GM06990 (cell line): Measurements from ENCODE around the gene TRAM2.

Experiments
- DNase-seq: peaks from one replicate; pipeline ENCODE4 v3.0.0-alpha.2; 2011; ENCODE audit not compliant: insufficient read length; ENCODE audit errors: extremely low read depth
- H3K27me3 ChIP-seq: replicated peaks from 2 replicates; pipeline ENCODE4 v1.6.0; 2011; ENCODE audit warnings: low read length; ENCODE audit not compliant: control insufficient read depth, insufficient read depth
- H3K36me3 ChIP-seq: 2 replicates; pipeline ENCODE4 v1.5.1; 2011; ENCODE audit warnings: low read length; ENCODE audit not compliant: control insufficient read depth, insufficient read depth
- H3K4me3 ChIP-seq: replicated peaks from 2 replicates; pipeline ENCODE4 v1.5.1; 2011; ENCODE audit warnings: low read depth, mild to moderate bottlenecking, control low read depth, low read length
- CTCF ChIP-seq: IDR thresholded peaks from 2 replicates; pipeline ENCODE4 v1.5.1; 2011; ENCODE audit warnings: low read length, control low read depth, mild to moderate bottlenecking, inconsistent platforms; ENCODE audit not compliant: insufficient read depth, poor library complexity, severe bottlenecking

TRAM2 gene

GRCh38 chr6:52503323-52503747 is 73.5 kb downstream of the TRAM2 start:
- TF ChIP-seq CTCF: no peak
- Histone ChIP-seq H3K4me3 (no peak overlapping the region), H3K36me3 (peaks cover 37% of the 10 kb centered on the region), H3K27me3 (no peaks in the 10 kb centered on the region)
- no peak for DNase-seq

GRCh38 chr6:52502306-52503029 is 74.4 kb downstream of the TRAM2 start:
- H3K36me3 ChIP-seq: peaks cover 30% of the 10 kb centered on the region
- TF ChIP-seq CTCF: no peak
- no peak overlapping the region for H3K4me3 ChIP-seq
- DNase-seq: no peak
- no peaks in the 10 kb centered on the region for H3K27me3 ChIP-seq

GRCh38 chr6:52500238-52501129 is 76.4 kb downstream of the TRAM2 start:
- H3K27me3 ChIP-seq: no peaks in the 10 kb centered on the region
- peaks cover 17% of the 10 kb centered on the region for H3K36me3 ChIP-seq
- DNase-seq: no peak
- no peak overlapping the region for H3K4me3 ChIP-seq
- TF ChIP-seq CTCF: no peak

- Histone ChIP-seq H3K36me3 (peaks cover 12% of the 10 kb centered on the region), H3K27me3 (no peaks in the 10 kb centered on the region), H3K4me3 (no peak overlapping the region)
- DNase-seq: no peak
- no peak for TF ChIP-seq CTCF
Measured at GRCh38 chr6:52499681-52500236, 77.1 kb downstream of the TRAM2 start.

- Histone ChIP-seq H3K27me3 (no peaks in the 10 kb centered on the region), H3K4me3 (0 out of 2 replicates have a peak overlapping the region, but pooled peaks have one; percentile 1), H3K36me3 (peaks cover 6% of the 10 kb centered on the region)
- TF ChIP-seq CTCF: no peak
- no peak for DNase-seq
Measured at GRCh38 chr6:52499026-52499425, 77.8 kb downstream of the TRAM2 start.
